NCI-H1436 (cell line): ENCODE results near the gene HIRIP3.

ENCODE experiments used
- DNase-seq: peaks from one replicate; lab custom pipeline; 2025; lab: John Stamatoyannopoulos, UW

The HIRIP3 gene

DNA sequence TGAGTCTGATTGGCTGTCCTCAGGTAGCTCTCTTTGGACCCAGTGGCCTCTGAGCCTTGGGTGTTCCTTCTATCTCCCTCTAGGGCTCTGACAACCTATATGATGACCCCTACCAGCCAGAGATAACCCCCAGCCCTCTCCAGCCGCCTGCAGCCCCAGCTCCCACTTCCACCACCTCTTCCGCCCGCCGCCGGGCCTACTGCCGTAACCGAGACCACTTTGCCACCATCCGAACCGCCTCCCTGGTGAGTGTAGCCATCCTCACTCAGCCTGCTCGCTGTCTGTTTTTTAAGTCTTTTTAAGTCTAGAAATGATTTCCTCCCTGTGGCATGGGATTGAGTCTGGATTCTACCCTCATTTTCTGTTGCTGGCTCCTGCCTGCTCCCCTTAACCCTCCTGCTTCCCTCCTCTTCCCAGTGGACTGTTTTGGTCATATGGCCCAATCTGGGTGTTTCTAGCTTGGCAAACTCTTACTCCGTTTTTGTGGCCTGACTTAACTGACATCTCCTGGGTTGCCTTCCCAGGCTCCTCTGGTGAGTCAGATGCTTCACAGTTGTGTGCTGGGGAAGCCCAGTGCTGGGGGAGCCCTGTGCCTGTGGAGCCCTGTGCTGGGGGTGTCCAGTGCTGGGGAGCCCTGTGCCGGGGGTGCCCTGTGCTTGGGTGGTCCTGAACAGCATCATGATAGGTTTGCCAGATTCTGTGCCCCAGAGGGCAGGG, 11.8 kb downstream of the HIRIP3 start:
- no peak for DNase-seq

- no peak for DNase-seq
Observed at GRCh38 chr16:29982560-29983419, 12.6 kb downstream of the HIRIP3 start.

- DNase-seq, result no peak
Observed at GRCh38 chr16:29978564-29979270, 16.7 kb downstream of the HIRIP3 start.

DNA sequence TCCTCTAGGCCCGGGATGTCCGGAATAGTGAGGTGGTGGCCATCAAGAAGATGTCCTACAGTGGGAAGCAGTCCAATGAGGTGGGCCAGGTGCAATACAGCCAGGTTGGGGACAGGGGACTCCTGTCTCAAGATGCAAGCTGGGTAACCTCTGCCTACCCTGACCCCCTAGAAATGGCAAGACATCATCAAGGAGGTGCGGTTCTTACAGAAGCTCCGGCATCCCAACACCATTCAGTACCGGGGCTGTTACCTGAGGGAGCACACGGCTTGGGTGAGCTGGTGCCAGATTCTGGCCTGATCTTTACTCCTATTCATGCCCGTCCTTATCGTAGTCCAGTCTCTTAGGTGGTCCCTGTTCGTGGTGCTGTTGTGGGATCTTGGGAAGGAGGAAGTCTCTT, 17.3 kb downstream of the HIRIP3 start:
- no peak for DNase-seq

- no peak for DNase-seq
Observed at GRCh38 chr16:29977063-29977825, 18.2 kb downstream of the HIRIP3 start.

DNA sequence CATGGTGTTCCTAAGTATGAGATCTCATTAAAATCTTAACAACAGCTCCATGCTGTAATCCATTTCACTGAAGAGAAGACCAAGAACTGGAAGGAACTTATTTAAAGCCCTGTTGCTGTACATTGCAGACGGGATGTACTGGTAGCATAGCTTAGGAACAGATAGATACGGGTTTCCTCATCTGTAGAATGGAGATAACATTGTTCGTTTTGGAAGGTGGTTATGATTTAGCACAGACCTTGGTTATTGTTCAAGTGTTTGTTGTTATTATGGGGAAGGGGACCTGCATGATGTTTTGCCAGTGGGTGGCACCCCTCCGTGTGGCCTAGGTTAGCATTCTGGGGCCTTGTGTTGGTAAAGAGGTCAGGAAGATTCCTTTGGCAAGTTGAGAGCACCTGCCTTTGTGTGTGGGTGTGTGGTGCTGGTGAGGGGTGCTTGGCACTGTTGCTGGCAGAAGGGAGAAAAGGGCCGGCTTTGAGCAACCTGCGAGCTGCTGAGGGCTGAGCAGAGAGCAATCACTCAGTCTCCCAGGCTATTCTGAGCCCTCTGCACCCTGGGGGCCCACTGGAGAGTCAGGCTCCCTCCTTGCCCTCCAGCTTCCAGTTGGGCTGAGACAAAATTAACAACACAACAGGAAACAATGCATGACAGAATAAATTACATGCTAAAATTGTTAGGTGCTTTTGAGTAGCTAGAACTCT, 19.5 kb downstream of the HIRIP3 start:
- DNase-seq, result no peak

- DNase-seq, result no peak
Observed at GRCh38 chr16:29975134-29975538, 20.3 kb downstream of the HIRIP3 start.

GRCh38 chr16:29974291-29975133, 20.9 kb downstream of the HIRIP3 start:
- DNase-seq, result no peak

GRCh38 chr16:29973384-29974246, 21.8 kb downstream of the HIRIP3 start, which contains the start of gene TAOK2:
TAOK2 (plus strand) TSS chr16:29973868; CDS start chr16:29977773, 3,905 bp downstream.
- DNase-seq, result peak; percentile 98

DNA sequence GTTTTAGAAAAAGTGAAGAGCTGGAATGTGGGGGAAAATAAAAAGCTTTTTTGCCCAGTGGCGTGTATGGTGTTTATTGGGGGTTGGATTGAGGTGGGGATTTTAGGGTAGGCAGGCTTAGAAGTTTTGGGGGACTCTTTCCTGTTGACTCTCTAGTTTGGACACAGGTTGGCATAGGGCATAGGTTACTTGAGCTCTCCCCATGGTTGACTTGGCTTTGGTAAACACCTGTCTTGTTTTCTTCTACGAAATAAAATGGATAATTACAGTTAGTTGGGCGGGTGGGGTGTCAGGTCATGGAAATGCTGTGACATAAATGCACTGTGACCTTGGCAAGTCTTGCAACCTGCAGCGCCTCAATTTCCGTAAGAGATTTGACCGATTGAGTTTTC, 22.4 kb downstream of the HIRIP3 start:
- DNase-seq, result no peak

DNA sequence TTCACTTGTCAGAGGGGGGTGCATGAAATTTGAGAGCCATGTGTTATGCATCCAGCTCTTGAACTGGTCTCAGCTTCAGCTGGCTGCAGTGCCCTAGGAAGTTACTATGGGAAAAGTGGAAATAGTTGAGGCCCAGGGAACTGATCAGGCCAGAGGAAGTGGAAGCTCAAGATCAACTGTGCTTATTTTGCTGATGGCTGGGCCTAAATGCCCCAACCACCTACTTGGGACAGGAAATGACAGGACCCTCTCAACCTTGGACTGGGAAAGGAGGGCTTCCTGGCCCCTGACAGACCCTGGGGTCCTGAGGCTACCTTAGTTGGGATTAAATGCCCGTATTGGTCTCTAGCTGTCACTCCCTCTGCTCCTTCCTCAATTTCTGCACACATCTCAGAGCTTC, 22.9 kb downstream of the HIRIP3 start:
- DNase-seq, result no peak

DNA sequence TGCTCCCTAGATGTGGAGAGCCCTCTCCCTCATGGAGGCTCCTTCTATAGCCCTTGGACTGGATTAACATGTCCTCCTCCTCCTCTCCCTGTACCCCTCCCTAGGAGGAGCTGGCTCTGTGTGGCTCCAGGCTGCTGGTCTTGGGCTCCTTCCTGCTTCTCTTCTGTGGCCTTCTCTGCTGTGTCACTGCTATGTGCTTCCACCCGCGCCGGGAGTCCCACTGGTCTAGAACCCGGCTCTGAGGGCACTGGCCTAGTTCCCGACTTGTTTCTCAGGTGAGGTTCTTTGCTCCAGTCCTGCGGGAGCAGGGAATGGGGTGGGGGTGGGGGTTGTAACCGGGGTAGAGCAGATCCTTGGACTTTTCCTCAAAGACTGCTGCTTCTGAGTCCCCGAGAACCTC, 24.1 kb downstream of the HIRIP3 start:
- no peak for DNase-seq

GRCh38 chr16:29968205-29968604, 27.2 kb downstream of the HIRIP3 start:
- no peak for DNase-seq

GRCh38 chr16:29963021-29963743, 32.2 kb downstream of the HIRIP3 start:
- no peak for DNase-seq

GRCh38 chr16:29962344-29962994, 32.9 kb downstream of the HIRIP3 start:
- DNase-seq, result no peak

DNA sequence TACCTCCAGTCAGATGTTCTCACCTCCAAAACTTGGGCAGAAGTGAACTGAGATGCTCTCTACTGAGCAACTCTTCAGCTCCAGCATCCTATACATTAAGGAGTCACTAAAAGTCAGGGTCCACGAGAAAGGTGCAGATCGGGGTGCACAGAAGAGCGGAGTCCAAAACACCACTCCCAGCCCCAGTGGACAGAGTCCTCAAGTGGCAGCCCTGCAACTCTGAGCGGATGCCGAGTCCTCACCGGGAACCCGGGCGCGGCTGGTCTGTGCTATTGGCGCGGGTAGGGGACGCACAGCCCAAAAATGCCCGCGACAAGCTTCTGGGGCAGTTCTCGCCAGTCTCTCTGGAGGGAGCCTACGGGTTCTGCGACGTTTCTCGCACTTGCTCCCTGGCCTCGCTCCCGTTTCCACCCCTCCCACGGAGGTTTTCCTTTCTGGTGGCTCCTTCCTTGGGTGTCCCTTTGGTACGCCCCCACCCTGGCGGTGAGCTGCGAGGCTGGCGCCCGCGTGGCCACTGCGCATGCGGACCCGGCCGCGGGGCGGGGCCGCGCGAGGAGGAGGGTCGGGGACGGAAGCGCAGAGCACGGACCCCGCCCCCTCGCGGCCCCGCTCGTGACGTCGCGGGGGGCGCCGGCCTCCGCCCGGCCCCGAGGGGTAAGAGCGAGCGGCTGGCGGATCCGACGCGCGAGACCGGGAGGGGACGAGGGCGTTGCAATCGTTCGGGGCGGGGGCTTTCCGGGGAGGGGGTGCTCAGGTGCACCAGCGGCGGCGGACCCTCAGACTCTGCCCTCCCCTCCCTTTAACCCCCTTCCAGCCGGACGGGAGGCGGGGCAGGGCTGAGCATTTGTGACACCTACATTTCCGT, 33.7 kb downstream of the HIRIP3 start, which contains the start of gene TMEM219:
TSS of gene TMEM219 (plus strand) at position 601 of the 865 bp plus-strand sequence. CDS start 1,065 bp downstream, outside the sequence.
- peak; percentile 82 for DNase-seq

GRCh38 chr16:29961127-29961478, 34.3 kb downstream of the HIRIP3 start:
- DNase-seq, result no peak
